Kidney epithelial cell (primary cell): ENCODE measurements around the gene NELL1. TPM values are rescaled to one million over a fixed set of nuclear protein-coding genes. Genes with fewer than 3 reads are reported as not detected.

Source experiments
- DNase-seq: peaks from one replicate; pipeline ENCODE4 v3.0.0-alpha.2; 2010; ENCODE audit warnings: low read depth
- H3K27me3 ChIP-seq: 2 replicates; pipeline ENCODE4 v1.6.0; 2011; ENCODE audit warnings: low read length; ENCODE audit not compliant: control insufficient read depth, insufficient read depth
- H3K36me3 ChIP-seq: 2 replicates; pipeline ENCODE4 v1.5.1; 2011; ENCODE audit warnings: low read length; ENCODE audit not compliant: control insufficient read depth, insufficient read depth
- H3K4me3 ChIP-seq: 2 replicates; pipeline ENCODE4 v1.5.1; 2011; ENCODE audit warnings: low read depth, mild to moderate bottlenecking, control low read depth, low read length
- CTCF ChIP-seq: IDR thresholded peaks from 2 replicates; pipeline ENCODE4 v1.5.1; 2011; ENCODE audit warnings: mild to moderate bottlenecking, moderate library complexity, low read length, control low read depth, inconsistent platforms; ENCODE audit not compliant: insufficient read depth, poor library complexity, severe bottlenecking
- total RNA-seq: library from RNA; depleted of rRNA; stranded (reverse); fragments of >200 nt; gene quantifications from 2 replicates; pipeline ENCODE4 v1.2.3, GENCODE V29; 2015

NELL1 gene
- total RNA-seq, 1 donor from 2014 or later, result 0.17 TPM

GRCh38 chr11:21554284-21554683 is 884.9 kb downstream of the NELL1 start:
- Histone ChIP-seq H3K27me3 (no peaks in the 10 kb centered on the region), H3K36me3 (no peaks in the 10 kb centered on the region), H3K4me3 (no peak overlapping the region)
- DNase-seq, result no peak
- TF ChIP-seq CTCF, result no peak

- no peak for DNase-seq
- TF ChIP-seq CTCF, result no peak
- no peak overlapping the region for H3K4me3 ChIP-seq
- no peaks in the 10 kb centered on the region for H3K36me3 ChIP-seq
- no peaks in the 10 kb centered on the region for H3K27me3 ChIP-seq
These were observed 887.5 kb downstream of the NELL1 start for GRCh38 chr11:21556926-21557325.

- TF ChIP-seq CTCF, result no peak
- no peak overlapping the region for H3K4me3 ChIP-seq
- H3K36me3 ChIP-seq, result no peaks in the 10 kb centered on the region
- H3K27me3 ChIP-seq, result no peaks in the 10 kb centered on the region
- no peak for DNase-seq
These were observed 891.1 kb downstream of the NELL1 start for GRCh38 chr11:21560466-21560975.

GRCh38 chr11:21561581-21561980 is 892.2 kb downstream of the NELL1 start:
- Histone ChIP-seq H3K4me3 (no peak overlapping the region), H3K36me3 (no peaks in the 10 kb centered on the region), H3K27me3 (no peaks in the 10 kb centered on the region)
- TF ChIP-seq CTCF, result no peak
- DNase-seq, result peak; percentile 55

GRCh38 chr11:21564095-21564494 is 894.7 kb downstream of the NELL1 start:
- Histone ChIP-seq H3K36me3 (no peaks in the 10 kb centered on the region), H3K27me3 (no peaks in the 10 kb centered on the region), H3K4me3 (no peak overlapping the region)
- no peak for DNase-seq
- no peak for TF ChIP-seq CTCF
